HG02759 (cell line): ENCODE measurements around the gene PKD2.
"Not testable (repeated sequence)": the region's sequence is repeated elsewhere in the genome, so short reads cannot be mapped to it uniquely, and the experiment has no call there.

ENCODE experiments used
- ATAC-seq: cut with Tn5 transposase; IDR thresholded peaks from one replicate; pipeline ENCODE4 v1.9.1; 2021; ENCODE audit warnings: mild to moderate bottlenecking, moderate library complexity; ENCODE audit not compliant: unreplicated experiment

PKD2 gene

DNA sequence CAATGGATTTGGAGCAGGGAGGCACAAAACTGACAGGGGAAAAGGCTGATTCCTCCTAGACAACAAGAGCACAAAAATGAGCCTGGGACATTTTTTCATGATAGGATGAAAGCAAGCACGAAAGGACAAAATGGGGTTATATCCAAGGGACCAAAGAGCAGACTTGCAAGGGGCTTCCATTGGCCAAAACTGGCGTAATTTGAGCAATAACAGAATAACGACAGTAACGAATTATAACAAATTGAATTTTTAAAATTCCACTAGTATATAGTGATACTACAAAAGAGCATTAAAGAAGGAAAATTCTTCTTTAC lies 21.6 kb upstream of the PKD2 start:
- ATAC-seq, result no peak

DNA sequence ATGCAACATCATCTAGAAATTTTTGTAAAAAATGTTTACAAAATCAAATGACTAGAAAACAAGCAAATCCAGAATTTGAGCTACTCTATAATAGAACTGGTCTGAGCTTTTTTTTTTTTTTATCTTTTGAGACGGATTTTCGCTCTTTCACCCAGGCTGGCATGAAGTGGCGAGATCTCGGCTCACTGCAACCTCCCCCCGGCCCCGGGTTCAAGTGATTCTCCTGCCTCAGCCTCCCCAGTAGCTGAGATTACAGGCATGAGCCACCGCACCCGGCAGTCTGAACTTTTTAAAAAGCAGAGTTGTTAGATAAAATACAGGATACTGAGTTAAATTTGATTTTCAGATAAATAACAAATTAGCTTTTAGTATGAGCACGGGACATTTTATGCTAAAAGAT lies 20.9 kb upstream of the PKD2 start:
- no peak for ATAC-seq

DNA sequence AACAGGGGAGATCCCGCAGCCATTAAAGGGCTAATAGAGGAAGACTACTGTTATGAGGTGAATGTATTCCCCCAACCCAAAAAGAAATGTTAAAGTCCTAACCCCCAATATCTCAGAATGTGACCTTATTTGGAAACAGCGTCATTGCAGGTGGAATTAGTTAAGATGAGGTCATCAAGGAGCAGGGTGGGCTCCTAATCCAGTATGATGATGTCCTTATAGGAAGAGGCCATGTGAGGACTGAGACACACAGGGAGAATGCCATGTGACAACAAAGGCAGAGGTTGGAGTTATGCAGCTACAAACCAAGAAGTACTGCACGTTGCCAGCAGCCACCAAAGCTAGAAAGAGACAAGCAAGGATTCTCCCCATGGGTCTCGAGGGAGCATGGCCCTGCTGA lies 17.7 kb upstream of the PKD2 start:
- no peak for ATAC-seq

DNA sequence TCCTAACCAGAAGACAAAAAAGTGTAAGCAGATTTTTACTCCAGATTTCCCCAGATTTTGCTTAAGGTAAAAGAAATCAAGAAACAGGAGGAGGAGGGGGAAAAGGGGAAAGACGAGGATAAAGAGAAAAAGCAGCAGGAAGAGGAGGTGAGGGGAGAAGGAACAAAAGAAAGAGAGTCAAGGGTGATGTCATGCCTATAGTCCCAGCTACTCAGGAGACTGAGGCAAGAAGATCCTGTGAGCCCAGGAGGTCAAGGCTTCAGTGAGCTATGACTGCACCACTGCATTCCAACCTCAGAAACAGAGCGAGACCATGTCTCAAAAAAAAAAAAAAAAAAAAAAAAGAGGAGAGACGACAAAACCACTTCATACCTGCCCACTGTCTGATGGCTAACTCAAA lies 12.0 kb upstream of the PKD2 start:
- no peak for ATAC-seq

DNA sequence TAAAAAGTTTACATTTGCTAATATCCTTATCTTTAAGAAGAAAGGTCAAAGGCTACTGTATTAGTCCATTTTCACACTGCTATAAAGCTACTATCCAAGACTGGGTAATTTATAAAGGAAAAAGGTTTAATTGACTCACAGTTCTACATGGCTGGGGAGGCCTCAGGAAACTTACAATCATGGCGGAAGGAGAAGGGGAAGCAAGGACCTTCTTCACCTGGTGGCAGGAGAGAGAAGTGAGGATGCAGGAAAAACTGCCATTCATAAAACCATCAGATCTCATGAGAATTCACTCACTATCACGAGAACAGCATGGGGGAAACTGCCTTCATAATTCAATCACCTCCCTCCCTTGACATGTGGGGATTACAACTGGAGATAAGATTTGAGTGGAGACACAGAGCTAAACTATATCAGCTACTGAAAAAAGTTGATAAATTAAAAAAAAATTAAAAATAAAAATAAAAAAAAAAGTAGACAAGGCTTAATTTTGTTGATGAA lies 8.2 kb upstream of the PKD2 start:
- not testable (repeated sequence) for ATAC-seq

DNA sequence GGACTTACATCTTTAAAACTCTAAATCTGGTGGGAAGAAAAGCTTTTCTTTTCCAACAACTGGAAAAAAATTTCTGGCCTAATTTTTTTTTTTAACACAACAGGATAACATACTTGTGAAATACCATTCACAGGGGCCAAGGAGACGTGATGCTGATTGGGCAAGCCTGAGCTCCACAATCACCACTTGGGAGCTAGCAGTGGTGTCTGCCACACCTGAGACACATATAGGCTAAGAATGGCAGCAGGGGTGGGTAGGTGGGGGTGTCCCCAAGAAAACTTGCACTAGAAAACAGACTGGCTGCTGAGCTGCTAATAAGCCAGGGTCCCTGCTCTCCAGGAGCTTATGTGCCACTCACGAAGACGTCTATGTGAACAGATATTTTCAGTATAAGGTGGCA lies 5.6 kb upstream of the PKD2 start:
- ATAC-seq, result no peak

DNA sequence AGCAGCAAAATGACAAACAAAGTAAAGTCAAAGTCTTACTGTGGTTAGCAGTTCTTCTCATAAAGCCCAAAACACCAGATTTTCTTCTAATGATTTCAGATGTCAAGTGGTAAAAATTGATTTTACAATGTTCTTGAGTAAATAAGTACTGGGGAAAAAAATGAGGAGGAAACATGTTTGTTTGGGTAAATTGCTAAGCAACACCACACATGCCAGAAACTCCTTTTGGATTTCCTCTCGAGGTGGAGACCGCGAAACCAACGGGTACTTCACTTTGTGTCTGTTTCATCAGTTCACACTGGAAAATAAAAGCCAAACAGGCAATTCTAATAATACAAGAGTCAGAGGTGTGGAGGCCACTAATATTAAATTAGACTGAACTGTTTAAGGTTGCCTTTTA lies 4.6 kb upstream of the PKD2 start:
- ATAC-seq, result no peak

DNA sequence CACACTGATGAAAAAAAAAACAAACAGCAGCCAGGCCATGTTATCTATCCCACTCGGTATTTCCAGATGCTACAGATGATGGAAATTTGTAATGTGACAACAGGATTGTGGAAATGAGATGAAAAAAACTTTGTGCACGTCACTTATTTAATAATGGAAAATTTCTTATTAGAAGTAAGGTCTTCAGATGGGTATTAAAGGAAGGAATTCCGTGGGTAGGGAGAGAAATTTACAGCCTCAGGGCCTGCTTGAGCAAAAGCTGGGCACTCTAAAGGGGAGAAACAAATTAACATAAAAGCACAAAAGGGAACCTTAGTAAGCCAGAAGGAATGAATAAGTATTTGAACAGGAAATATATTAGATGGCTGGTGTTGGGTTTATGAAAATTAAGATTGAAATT lies 4.2 kb upstream of the PKD2 start:
- no peak for ATAC-seq

DNA sequence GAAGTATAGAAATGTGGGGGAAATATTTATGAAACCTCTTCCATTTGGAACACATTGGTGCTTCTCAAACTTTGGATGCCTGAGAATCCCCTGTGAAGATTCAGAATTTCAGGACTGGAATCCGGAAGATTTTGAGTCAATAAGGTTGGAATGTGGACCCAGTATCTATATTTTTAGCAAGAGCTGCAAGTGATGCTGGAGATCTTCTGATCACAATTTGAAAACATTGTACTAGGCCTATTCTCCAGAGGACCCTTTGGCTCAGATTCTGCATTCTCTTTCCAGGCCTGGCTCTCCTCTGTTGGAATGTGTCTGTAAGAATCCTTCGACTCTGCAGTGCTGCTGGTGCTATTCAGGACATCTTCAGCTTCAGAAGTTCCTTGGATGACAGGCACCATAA lies 2.4 kb upstream of the PKD2 start:
- ATAC-seq, result no peak

DNA sequence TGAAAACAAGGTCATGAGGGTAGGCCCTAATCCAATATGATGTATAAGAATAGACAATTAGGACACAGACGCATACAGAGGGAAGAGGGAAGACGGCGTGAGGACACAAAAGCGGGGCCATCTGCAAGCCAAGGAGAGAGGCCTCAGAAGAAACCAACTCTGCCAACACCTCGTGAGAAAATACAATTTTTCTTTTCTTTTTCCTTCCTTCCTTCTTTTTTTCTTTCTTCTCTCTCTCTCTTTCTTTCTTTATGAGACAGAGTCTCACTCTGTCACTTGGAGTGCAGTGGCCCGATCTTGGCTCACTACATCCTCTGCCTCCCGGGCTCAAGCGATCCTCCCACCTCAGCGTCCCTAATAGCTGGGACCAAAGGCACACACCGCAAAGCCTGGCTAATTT lies 1.5 kb upstream of the PKD2 start:
- ATAC-seq, result no peak

DNA sequence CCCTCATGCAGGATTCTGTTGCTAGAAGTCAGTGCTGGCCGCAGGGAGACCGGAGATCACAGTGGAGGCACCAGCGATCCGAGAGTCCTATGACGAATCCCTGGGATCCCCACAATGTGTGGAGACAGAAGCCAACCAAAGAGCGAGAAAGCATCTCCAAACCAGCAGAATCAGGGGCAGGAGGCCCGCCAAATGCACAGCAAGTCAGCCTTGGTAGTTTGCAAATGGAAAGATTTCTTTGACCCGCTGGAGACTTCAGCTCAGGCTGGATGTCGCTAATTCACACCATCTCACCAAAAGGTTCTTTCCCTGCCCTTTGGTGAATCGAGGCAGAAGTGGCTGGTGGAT lies 505 bp upstream of the PKD2 start:
- ATAC-seq, result no peak

DNA sequence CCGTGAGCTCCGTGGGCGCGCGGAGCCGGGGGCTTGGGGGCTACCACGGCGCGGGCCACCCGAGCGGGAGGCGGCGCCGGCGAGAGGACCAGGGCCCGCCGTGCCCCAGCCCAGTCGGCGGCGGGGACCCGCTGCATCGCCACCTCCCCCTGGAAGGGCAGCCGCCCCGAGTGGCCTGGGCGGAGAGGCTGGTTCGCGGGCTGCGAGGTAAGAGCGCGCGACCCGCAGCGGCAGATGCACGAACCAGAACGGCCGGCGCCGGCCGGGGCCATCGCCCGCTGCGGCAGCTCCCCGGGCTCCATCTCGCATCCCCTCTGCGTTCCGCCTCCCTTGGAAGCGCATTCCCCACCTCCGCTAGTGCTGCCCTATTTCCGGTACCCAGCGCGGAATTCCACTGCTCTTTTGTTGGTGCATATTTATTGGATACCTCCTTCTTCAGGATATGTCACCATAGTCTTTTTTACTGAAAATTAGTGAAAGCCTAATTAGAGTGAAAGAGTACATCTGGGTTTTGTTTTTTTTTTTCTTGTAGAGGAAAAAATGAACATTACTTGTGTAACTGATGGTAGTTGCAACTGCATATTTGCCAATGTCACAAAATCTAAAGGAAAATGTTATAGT lies 797 bp downstream of the PKD2 start:
- peak; percentile 35 for ATAC-seq

DNA sequence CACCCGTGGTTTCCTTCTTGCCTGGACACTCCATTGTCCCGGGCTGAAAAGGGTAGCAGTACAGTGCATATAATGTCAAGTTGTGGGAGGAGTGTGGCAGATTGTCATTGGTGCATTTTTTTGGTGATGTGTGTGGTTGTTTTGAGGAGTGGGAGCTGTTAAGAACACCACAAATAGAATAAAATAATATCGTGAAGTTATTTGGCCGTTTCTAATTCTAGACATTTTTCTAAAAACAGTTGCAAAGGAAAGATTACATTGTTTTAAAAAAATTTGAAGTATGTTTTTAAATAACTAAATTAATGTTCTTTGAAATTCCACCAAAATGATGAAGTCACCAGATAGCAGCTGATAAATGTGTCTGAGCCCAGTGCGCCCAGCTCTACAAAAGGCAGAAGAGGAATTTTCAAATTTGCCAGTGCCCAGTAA lies 1.3 kb downstream of the PKD2 start:
- no peak for ATAC-seq

DNA sequence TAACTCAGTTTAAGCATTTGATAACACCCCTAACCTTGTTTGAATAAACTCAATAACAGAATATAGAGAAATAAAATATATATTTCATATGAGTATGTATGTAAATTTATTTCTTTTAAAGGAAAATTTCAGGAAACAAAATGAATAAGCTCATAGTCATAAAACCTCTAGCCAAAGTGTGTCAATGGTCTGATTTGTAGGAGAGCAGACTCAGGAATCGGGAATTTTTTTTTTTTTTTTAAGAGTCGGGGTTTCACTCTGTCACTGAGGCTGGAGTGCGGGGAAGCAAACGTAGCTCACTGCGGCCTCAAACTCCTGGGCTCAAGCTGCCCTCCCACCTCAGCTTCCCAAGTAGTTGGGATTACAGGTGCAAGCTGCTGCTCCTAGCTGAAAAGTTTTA lies 2.4 kb downstream of the PKD2 start:
- no peak for ATAC-seq

DNA sequence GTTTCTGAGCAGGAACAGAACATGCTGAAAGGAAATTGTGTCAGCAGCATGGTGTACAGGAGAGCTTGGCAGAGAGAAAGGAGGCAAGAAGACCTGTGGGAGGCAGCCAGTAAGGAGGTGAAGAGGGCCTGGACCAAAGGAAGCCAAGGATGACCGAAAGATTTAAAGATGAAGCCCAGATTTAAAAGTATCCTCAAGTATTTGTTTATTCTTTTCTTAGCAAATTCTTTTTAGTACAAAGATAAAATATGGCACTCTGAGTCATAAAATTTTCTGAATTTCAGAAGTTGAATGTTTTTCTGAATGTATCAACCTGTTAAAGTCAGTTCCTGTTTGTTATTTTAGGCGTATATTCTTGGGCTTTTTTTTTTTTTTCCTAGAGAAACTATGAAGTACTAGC lies 3.5 kb downstream of the PKD2 start:
- no peak for ATAC-seq

DNA sequence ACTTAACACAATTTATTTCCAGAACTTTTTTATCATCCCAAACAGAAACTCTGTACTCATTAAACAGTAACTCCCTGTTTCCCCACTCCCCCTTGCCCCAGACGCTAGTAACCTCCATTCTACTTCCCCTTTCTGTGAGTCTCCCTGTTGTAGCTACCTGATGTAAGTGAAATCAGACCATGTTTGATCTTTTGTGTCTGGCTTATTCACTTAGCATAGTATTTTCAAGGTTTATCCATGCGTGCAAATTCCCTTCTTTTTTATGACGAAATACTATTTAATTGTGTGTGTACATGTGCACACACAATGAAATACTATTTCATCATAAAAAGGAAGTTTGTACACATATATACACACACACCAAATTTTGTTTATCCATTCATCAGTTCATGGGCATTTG lies 5.2 kb downstream of the PKD2 start:
- ATAC-seq, result peak; percentile 42

DNA sequence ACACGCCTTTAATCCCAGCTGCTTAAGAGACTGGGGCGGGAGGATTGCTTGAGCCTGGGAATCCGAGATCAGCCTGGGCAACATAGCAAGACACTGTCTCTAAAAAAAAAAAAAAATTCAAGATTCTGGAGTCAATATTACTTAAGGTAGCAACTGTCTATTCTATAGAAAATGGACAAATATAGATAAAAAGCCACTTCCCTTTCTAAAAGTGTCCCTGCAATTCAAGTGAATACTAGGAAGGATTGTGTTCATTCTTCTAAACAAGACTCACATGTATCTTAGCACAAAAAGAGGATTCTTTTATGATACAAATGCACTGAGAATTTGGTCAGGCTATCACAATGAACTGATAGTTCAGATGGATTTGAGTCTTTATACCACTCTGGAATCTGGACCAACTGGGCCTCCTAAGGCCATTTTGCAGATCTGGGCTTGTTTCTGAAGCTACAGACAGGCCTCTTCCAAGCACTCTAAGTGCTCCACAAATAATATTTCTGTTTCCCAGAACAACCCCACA lies 7.0 kb downstream of the PKD2 start:
- no peak for ATAC-seq

DNA sequence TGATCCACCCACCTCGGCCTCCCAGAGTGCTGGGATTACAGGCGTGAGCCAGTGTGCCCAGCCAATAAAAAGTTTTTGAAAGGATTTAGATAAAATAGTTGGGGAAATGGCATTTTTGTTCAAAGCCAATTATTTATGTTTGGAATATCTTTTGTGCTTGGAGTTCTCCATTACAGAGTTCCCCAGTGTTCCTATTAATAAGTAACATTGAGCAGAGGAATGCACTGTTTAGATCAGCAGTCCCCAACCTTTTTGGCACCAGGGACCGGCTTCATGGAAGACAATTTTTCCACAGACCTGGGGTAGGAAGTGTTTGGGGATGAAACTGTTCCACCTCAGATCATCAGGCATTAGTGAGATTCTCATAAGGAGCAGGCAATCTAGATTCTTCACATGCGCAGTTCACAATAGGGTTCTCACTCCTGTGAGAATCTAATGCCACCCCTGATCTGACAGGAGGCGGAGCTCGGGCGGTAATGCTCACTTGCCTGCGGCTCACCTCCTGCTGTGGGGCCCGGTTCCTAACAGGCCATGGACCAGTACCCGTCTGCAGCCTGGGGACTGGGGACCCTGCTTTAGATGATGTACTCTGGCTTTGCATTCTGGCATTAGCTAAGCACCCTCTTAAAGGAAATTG lies 8.3 kb downstream of the PKD2 start:
- no peak for ATAC-seq

DNA sequence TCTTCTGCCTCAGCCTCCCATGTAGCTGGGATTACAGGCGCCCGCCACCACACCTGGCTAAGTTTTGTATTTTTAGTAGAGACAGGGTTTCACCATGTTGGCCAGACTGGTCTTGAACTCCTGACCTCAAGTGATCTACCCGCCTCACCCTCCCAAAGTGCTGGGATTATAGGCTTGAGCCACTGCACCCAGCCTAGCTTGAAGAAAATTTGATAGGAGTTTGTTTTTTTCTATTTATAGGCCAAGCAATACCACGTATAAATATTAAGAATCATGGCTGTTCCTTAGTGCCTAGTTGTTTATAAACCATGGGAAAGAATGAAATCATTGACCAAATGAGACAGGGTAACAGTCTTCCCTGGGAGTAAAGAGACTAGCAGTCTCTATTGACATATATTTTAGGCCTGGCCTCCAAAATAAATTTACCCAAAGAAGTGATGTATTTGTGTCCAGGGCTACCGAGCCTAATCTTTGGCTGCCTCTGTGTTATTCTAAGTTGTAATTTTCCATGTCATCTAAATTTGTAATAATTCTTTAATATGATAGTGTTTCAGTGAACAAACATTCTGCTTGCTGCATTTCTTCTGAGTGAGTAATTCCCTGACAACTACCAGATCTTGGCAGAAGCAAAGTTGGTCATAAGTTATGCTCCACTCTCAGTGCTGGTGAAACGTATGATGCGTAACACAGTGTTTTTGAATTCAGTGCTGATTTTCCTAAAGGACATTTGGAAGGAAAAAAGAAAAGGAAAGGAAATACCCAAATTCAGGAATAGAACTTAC lies 10.3 kb downstream of the PKD2 start:
- no peak for ATAC-seq

DNA sequence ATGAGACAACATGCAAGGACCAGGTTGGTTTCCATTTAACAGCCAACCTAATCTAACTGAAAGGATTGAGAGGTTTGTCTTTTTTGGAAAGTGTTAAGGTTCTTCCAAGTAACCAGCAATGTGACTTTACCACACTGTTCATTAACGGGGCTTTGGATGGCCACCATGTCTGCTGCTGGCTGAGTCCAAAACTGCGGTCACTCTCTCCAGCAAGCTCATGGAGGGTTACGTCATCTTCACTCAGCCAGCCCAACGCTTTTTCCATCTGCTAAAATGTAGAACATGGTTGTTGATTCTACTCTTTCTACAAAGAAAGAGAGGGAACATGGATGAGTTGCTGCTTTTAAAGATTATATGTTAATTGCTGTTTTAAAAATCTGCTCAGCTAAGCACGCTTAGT lies 11.0 kb downstream of the PKD2 start:
- ATAC-seq, result no peak

DNA sequence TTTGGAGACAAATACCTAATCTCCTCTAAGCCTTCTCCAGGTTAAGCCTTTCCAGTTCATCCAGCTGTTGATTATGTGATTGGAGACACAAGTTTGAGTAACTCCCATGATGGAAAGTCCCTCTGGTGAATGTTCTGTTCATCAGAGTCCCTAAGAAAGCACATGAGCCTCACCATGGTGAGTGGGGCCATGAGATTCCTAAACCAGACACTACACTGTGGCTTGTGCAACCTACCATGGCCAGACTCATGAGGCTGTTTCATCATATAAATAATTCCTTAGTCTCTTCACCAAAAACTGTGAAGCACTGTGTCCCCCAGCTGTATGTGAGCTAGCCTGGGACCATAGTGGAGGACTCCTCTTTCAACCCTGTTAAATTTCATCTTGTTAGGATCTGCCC lies 14.4 kb downstream of the PKD2 start:
- no peak for ATAC-seq

DNA sequence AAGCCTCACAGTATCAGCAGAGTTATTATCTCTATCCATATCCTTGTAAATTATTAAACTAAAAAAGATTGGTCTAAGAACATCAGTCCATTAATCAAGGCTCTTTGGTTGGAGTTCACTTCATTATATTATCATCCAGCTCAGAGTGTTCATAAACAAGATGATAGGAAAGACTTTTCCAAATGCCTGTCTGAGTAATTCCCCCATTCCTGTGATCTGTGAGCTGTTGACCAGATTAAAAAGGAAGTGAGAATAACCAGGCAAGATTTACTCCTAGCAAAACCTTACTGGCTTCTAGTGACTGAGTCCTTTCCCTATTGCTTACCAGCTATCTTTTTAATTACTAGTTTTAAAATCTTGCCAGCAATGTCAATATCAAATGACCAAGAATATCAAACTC lies 14.9 kb downstream of the PKD2 start:
- ATAC-seq, result no peak
